KOPT-K1 (cell line): Measurements from ENCODE around the gene LCN6.
"Not testable (repeated sequence)": the region's sequence is repeated elsewhere in the genome, so short reads cannot be mapped to it uniquely, and the experiment has no call there.

ENCODE experiments used
- H3K27ac ChIP-seq: fragments of 200-600 bp; sonication (generic); 2 replicates; pipeline ENCODE4 v1.5.1; 2016; ENCODE audit warnings: antibody characterized with exemption, mild to moderate bottlenecking, low read depth, low read length; ENCODE audit not compliant: poor library complexity, severe bottlenecking
- H3K36me3 ChIP-seq: fragments of 200-600 bp; sonication (generic); 2 replicates; pipeline ENCODE4 v1.5.1; 2017; ENCODE audit warnings: antibody characterized with exemption, mild to moderate bottlenecking, low read length, moderate library complexity; ENCODE audit not compliant: insufficient read depth
- H3K9me3 ChIP-seq: fragments of 200-600 bp; sonication (generic); 2 replicates; pipeline ENCODE4 v1.5.1; 2017; ENCODE audit warnings: antibody characterized with exemption, low read length, mild to moderate bottlenecking; ENCODE audit not compliant: insufficient read depth, poor library complexity, severe bottlenecking

LCN6 gene

GRCh38 chr9:136786983-136787382 is 38.7 kb upstream of the LCN6 start:
- H3K9me3 ChIP-seq, H3K27ac ChIP-seq, H3K36me3 ChIP-seq: not testable (repeated sequence)

DNA sequence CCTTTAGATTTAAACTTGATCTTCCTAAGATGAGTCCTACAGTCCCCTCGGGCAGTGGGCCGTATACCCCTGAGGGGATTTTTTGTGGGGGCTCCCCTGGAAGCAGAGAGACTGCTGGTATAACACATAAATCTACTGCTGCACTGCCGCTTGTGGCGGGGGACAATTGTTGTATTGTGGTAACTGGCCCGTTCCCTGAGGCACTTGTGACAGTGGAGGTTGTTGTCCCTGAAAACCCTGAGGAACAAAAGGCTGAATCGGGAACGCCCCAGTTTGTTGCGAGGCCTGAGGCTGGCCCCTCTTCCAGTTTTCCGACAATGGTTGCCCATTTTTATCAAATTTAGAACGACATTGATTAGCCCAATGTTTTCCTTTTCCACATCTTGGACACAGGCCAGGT is 38.1 kb upstream of the LCN6 start:
- Histone ChIP-seq H3K27ac (no peak overlapping the region), H3K9me3 (no peaks in the 10 kb centered on the region), H3K36me3 (no peaks in the 10 kb centered on the region)

DNA sequence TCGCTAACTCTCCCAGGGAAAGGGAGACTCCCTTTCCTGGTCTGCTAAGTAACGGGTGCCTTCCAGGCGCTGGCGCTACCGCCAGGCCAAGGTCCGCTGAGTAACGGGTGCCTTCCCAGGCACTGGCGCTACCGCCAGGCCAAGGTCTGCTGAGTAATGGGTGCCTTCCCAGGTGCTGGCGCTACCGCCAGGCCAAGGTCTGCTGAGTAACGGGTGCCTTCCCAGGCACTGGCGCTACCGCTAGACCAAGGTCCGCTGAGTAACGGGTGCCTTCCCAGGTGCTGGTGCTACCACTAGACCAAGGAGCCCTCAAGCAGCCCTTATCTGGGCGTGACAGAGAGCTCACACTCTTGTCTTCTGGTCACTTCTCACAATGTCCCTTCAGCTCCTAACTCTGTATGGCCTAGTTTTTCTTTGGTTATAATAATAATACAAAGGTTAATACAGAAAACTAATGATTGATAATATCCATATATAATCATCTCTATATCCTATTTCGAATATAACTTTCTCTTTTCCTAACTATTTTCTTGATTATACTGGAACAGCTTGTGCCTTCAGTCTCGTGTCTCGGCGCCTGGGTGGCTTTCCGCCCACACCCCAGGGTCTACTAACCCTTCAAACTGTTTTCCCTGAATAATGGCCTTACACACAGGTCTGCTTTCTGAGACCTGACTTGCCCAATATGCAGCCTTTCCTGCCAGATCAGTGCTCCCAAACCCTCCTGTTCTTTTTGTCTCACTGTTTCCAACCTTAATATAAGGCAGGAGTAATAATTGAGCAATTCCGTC is 37.4 kb upstream of the LCN6 start:
- H3K9me3 ChIP-seq, H3K36me3 ChIP-seq, H3K27ac ChIP-seq: not testable (repeated sequence)

- H3K9me3 ChIP-seq: no peaks in the 10 kb centered on the region
- no peak overlapping the region for H3K27ac ChIP-seq
- no peaks in the 10 kb centered on the region for H3K36me3 ChIP-seq
Observed at GRCh38 chr9:136784997-136785361, 36.7 kb upstream of the LCN6 start.

DNA sequence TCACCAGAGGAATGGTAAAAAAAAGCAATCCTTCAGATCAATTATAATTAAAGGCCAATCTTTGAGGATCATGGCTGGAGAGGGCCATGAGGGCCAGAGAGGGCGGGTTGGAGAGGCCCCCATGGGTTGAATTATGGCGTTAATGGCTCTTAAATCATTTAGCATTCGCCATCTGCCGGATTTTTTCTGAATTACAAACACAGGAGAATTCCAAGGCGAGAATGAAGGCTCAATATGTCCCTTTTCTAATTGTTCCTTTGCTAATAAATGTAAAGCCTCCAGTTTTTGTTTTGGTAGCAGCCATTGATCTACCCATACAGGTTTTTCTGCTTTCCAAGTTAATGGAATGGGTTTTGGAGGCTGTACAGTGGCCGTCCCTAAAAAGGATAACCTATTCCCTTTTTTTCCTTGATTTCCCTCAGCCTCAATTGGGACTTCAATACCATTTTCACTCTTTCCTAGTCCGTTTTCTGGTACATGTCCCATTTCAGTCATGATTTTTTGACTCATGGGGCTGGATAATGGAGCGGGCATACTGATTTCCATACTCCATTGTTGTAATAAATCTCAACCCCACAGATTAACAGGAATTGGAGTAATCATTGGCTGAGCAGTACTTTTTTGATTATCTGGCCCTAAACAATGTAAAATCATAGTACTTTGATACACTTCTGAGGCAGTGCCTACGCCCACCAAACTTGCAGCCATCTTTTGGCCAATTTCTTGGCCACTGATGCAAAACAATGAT is 36.1 kb upstream of the LCN6 start:
- Histone ChIP-seq H3K36me3 (no peaks in the 10 kb centered on the region), H3K27ac (no peak overlapping the region), H3K9me3 (no peaks in the 10 kb centered on the region)

DNA sequence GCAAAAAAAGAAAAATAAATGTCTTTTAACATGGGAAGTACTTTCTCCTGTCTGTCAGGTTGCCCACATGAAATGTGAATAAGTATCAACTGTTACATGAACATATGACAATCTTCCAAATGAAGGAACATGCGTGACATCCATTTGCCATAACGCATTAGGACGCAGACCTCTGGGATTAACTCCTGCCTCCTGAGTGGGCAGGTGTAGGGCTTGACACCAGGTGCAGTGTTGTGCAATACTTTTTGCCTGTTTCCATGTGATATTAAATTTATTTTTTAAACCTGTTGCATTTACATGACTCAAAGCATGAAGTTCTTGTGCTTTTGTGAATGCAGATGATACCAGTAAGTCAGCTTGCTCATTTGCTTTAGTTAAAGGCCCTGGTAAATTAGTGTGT is 34.1 kb upstream of the LCN6 start:
- Histone ChIP-seq H3K36me3 (no peaks in the 10 kb centered on the region), H3K9me3 (no peaks in the 10 kb centered on the region), H3K27ac (no peak overlapping the region)

GRCh38 chr9:136779808-136780207 is 31.5 kb upstream of the LCN6 start:
- Histone ChIP-seq H3K27ac (no peak overlapping the region), H3K36me3 (no peaks in the 10 kb centered on the region), H3K9me3 (no peaks in the 10 kb centered on the region)

DNA sequence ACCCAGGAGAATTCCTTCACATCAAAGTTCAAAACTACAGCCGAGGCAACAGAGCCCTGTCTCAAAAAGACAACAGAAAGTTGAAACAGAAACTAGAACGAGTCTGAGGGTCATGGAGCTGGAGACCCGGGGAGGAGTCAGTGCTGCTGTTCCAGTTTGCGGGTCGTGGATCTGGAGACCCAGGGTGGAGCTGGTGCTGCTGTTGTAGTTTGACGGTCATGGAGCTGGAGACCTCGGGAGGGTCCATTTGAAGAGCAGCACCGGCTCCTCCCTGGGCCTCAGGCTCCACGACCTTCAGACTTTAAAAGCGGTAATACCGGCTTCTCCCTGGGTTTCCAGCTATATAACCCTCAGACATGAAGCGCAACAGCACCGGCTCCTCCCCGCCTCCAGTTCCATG is 29.0 kb upstream of the LCN6 start:
- Histone ChIP-seq H3K27ac (no peak overlapping the region), H3K36me3 (no peaks in the 10 kb centered on the region), H3K9me3 (peaks cover 6% of the 10 kb centered on the region)

DNA sequence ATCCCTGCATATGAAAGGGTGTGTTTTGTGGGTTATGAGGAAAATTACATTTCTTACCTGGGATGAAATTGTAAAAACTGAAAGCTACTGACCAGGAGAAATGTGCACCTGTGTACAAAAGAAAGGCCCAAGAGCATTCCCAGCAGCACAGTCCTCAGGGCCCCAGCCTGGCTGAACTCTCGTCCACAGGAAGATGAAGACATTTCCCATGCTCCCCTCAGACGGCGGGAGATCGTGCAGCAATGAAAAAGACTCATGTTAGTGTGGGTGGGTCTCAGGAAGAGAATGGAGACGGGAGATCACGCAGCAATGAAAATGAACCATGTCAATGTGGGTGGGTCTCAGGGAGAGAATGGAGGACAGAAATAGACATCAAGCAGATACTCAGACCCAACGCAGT is 28.6 kb upstream of the LCN6 start:
- Histone ChIP-seq H3K36me3 (no peaks in the 10 kb centered on the region), H3K9me3 (peaks cover 6% of the 10 kb centered on the region), H3K27ac (no peak overlapping the region)

DNA sequence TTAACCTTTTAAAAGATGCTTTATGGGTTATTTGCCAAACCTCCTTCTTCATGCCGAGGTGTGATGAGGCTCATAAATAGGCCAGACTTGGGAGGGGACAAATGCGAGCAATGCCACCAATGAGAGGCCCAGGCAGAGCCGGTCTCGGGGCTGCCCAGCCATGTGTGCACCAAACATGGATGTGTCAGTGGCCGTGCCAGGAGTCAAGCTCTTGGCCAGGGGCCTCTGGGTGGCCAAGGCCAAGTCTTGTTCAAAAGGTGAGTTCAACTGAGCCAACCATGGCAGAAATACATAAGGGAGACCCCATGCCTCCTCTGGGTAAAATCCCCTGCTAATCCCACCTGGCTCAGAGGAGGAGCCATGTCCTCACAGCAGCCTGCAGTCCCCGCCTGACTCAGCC is 26.9 kb upstream of the LCN6 start:
- no peaks in the 10 kb centered on the region for H3K36me3 ChIP-seq
- H3K9me3 ChIP-seq: peaks cover 6% of the 10 kb centered on the region
- no peak overlapping the region for H3K27ac ChIP-seq

- peaks cover 6% of the 10 kb centered on the region for H3K9me3 ChIP-seq
- no peaks in the 10 kb centered on the region for H3K36me3 ChIP-seq
- no peak overlapping the region for H3K27ac ChIP-seq
Observed at GRCh38 chr9:136774416-136775045, 26.2 kb upstream of the LCN6 start.

- H3K36me3 ChIP-seq: no peaks in the 10 kb centered on the region
- no peak overlapping the region for H3K27ac ChIP-seq
- H3K9me3 ChIP-seq: peaks cover 6% of the 10 kb centered on the region
Observed at GRCh38 chr9:136773386-136774044, 25.2 kb upstream of the LCN6 start.

DNA sequence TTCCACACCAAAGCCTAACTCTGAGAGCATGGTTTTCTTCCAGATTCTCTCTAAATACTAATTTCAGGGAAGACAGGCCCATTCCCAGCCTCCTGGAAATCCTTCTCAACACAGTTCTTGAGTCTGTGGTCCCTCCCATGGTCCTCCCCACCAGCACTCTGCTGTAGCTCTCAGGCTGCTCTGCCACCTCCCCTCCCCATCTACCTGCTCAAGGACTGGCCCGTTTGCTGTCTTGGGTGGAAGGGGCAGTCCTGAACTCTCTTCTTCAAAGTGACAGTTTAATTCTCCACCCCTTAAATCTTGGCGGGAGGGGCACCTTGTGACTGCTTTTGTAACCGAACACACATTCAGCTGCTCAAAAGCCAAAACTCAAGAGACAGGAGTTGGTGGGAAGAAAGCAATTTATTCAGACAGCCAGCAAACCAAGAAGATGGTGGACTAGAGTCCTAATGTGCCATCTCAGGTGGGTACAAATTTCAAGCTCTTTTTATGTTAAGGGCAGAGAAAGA is 23.6 kb upstream of the LCN6 start:
- peaks cover 6% of the 10 kb centered on the region for H3K9me3 ChIP-seq
- no peaks in the 10 kb centered on the region for H3K36me3 ChIP-seq
- no peak overlapping the region for H3K27ac ChIP-seq

GRCh38 chr9:136769710-136770191 is 21.4 kb upstream of the LCN6 start:
- no peaks in the 10 kb centered on the region for H3K36me3 ChIP-seq
- no peak overlapping the region for H3K27ac ChIP-seq
- H3K9me3 ChIP-seq: peaks cover 6% of the 10 kb centered on the region
